ENCODE results near the gene LMO7.
"Not testable (repeated sequence)": the region's sequence is repeated elsewhere in the genome, so short reads cannot be mapped to it uniquely, and the experiment has no call there.

The LMO7 gene

GRCh38 chr13:75702476-75702875 lies 66.3 kb downstream of the LMO7 start:
- no peak for DNase-seq

- no peak for DNase-seq
Measured at GRCh38 chr13:75703769-75704168, 67.6 kb downstream of the LMO7 start.

- DNase-seq = no peak
Measured at GRCh38 chr13:75704194-75704926, 68.2 kb downstream of the LMO7 start.

- DNase-seq = no peak
Measured at GRCh38 chr13:75704927-75705288, 68.8 kb downstream of the LMO7 start.

GRCh38 chr13:75705395-75705794 lies 69.3 kb downstream of the LMO7 start:
- DNase-seq = no peak

GRCh38 chr13:75705908-75706307 lies 69.8 kb downstream of the LMO7 start:
- no peak for DNase-seq

GRCh38 chr13:75713852-75714251 lies 77.7 kb downstream of the LMO7 start:
- DNase-seq = no peak

- DNase-seq = no peak
Measured at GRCh38 chr13:75715601-75716523, 79.7 kb downstream of the LMO7 start.

GRCh38 chr13:75717525-75717924 lies 81.4 kb downstream of the LMO7 start:
- DNase-seq = no peak

GRCh38 chr13:75721307-75721706 lies 85.2 kb downstream of the LMO7 start:
- no peak for DNase-seq

- DNase-seq = no peak
Measured at GRCh38 chr13:75723901-75724300, 87.8 kb downstream of the LMO7 start.

- no peak for DNase-seq
Measured at GRCh38 chr13:75724752-75725517, 88.8 kb downstream of the LMO7 start.

GRCh38 chr13:75725736-75726135 lies 89.6 kb downstream of the LMO7 start:
- DNase-seq = no peak

GRCh38 chr13:75726306-75726705 lies 90.2 kb downstream of the LMO7 start:
- DNase-seq = no peak

GRCh38 chr13:75733113-75733512 lies 97.0 kb downstream of the LMO7 start:
- not testable (repeated sequence) for DNase-seq

- DNase-seq = no peak
Measured at GRCh38 chr13:75736173-75736572, 100.0 kb downstream of the LMO7 start.

GRCh38 chr13:75738841-75739240 lies 102.7 kb downstream of the LMO7 start:
- no peak for DNase-seq

- DNase-seq = no peak
Measured at GRCh38 chr13:75739244-75739868, 103.2 kb downstream of the LMO7 start.

GRCh38 chr13:75740031-75740430 lies 103.9 kb downstream of the LMO7 start:
- no peak for DNase-seq

- DNase-seq = not testable (repeated sequence)
Measured at GRCh38 chr13:75743072-75743471, 106.9 kb downstream of the LMO7 start.

GRCh38 chr13:75744127-75744526 lies 108.0 kb downstream of the LMO7 start:
- DNase-seq = no peak

- DNase-seq = no peak
Measured at GRCh38 chr13:75745387-75745786, 109.3 kb downstream of the LMO7 start.

GRCh38 chr13:75748874-75749273 lies 112.7 kb downstream of the LMO7 start:
- no peak for DNase-seq
